SU-DHL-6 (cell line): ENCODE measurements around the gene SHISAL1.

Experiments used
- CTCF ChIP-seq: fragments of 200-600 bp; sonication (generic); IDR thresholded peaks from one replicate; pipeline ENCODE4 v1.5.1; 2017; ENCODE audit warnings: antibody characterized with exemption, mild to moderate bottlenecking, low read length, moderate library complexity; ENCODE audit not compliant: insufficient read depth, poor library complexity, severe bottlenecking
- EZH2phosphoT487 ChIP-seq: fragments of 200-600 bp; sonication (generic), shearing (Covaris generic); conservative IDR thresholded peaks from 2 replicates; pipeline ENCODE4 v1.6.1; 2018; ENCODE audit warnings: mild to moderate bottlenecking, antibody characterized with exemption, low read length, moderate library complexity, mixed read lengths

GRCh38 chr22:44328326-44328725 lies 15.6 kb upstream of the SHISAL1 start:
- TF ChIP-seq CTCF: no peak
- TF ChIP-seq EZH2phosphoT487: no peak
